HepG2 (cell line): ENCODE measurements around the gene CAPN7. TPM values are rescaled to one million over a fixed set of nuclear protein-coding genes. Genes with fewer than 3 reads are reported as not detected.

Source experiments
- ARNT2 ChIP-seq: sonication (generic); formaldehyde crosslinking; IDR thresholded peaks from 2 replicates; pipeline ENCODE4 v1.8.0; 2022; ENCODE audit warnings: mild to moderate bottlenecking, low read depth, missing genetic modification reagents, moderate library complexity
- ATF4 ChIP-seq, 2 experiments: fragments of 450-650 bp in 1 of 2; sonication (generic) in 1 of 2; formaldehyde crosslinking; IDR thresholded peaks; 2 replicates each; pipeline versions ENCODE4 v1.5.0 to v1.8.0; 2020 to 2022; ENCODE audit warnings: mild to moderate bottlenecking in 1 of 2, missing genetic modification reagents in 1 of 2
- EZH2 ChIP-seq: conservative IDR thresholded peaks from 2 replicates; pipeline ENCODE4 v1.6.1; 2012; ENCODE audit warnings: mild to moderate bottlenecking, low read depth, low read length, moderate library complexity
- GMEB2 ChIP-seq: IDR thresholded peaks from 2 replicates; pipeline ENCODE4 v1.6.1; 2016; ENCODE audit warnings: missing biosample characterization, missing genetic modification reagents, low read depth
- LBX2 ChIP-seq: sonication (generic); formaldehyde crosslinking; IDR thresholded peaks from 2 replicates; pipeline ENCODE4 v1.5.0; 2020; ENCODE audit warnings: missing genetic modification reagents, mild to moderate bottlenecking, borderline replicate concordance
- SUZ12 ChIP-seq: fragments of 150-350 bp; IDR thresholded peaks from 2 replicates; pipeline ENCODE4 v1.6.1; 2014; ENCODE audit warnings: low read depth, low read length
- TAF1 ChIP-seq: sonication (generic); formaldehyde crosslinking; IDR thresholded peaks from 2 replicates; pipeline ENCODE4 v1.4.0; 2020; ENCODE audit warnings: missing genetic modification reagents
- TFE3 ChIP-seq: IDR thresholded peaks from 2 replicates; pipeline ENCODE4 v1.6.1; 2016
- U2AF2 ChIP-seq: fragments of 200-400 bp; formaldehyde crosslinking; IDR thresholded peaks from 2 replicates; pipeline ENCODE4 v1.6.1; 2017; ENCODE audit warnings: low read depth, mild to moderate bottlenecking, low read length
- ZFP82 ChIP-seq: sonication (generic); formaldehyde crosslinking; IDR thresholded peaks from 2 replicates; pipeline ENCODE4 v1.5.1; 2020; ENCODE audit warnings: mild to moderate bottlenecking, missing genetic modification reagents, borderline replicate concordance
- ZKSCAN1 ChIP-seq: fragments of 150-350 bp; IDR thresholded peaks from 2 replicates; pipeline ENCODE4 v1.6.1; 2014; ENCODE audit warnings: low read length
- ZMAT3 ChIP-seq: sonication (generic); formaldehyde crosslinking; conservative IDR thresholded peaks from 2 replicates; pipeline ENCODE4 v1.7.0; 2021; ENCODE audit warnings: missing genetic modification reagents
- ZNF18 ChIP-seq: sonication (generic); formaldehyde crosslinking; IDR thresholded peaks from 2 replicates; pipeline ENCODE4 v1.8.0; 2022; ENCODE audit warnings: mild to moderate bottlenecking, missing genetic modification reagents; ENCODE audit not compliant: insufficient replicate concordance
- ZNF776 ChIP-seq: sonication (generic); formaldehyde crosslinking; IDR thresholded peaks from 2 replicates; pipeline ENCODE4 v1.4.0; 2020; ENCODE audit warnings: mild to moderate bottlenecking, missing genetic modification reagents
- ZNF777 ChIP-seq: sonication (generic); formaldehyde crosslinking; IDR thresholded peaks from 2 replicates; pipeline ENCODE4 v1.4.0; 2020; ENCODE audit warnings: missing genetic modification reagents
- ZNF782 ChIP-seq: sonication (generic); formaldehyde crosslinking; IDR thresholded peaks from 2 replicates; pipeline ENCODE4 v1.4.0; 2020; ENCODE audit warnings: missing genetic modification reagents, mild to moderate bottlenecking, borderline replicate concordance
- ZNF800 ChIP-seq: sonication (generic); formaldehyde crosslinking; IDR thresholded peaks from 2 replicates; pipeline ENCODE4 v1.4.0; 2020; ENCODE audit warnings: missing genetic modification reagents
- ZNF878 ChIP-seq: sonication (generic); formaldehyde crosslinking; IDR thresholded peaks from 2 replicates; pipeline ENCODE4 v1.8.1; 2023; ENCODE audit warnings: mild to moderate bottlenecking, missing genetic modification reagents, moderate library complexity
- polyA plus RNA-seq, 8 experiments: library from polyadenylated mRNA; depleted of rRNA in 3 of 8; stranded (reverse) in 7 of 8; unstranded in 1 of 8; fragments of >200 nt; fragmentation: Illumina TruSeq in 4 of 8; extraction: Trizol in 4 of 8; gene quantifications; 2 replicates each; pipeline versions ENCODE4 v1.2.1 to v1.2.3, GENCODE V29; 2011 to 2016; ENCODE audit warnings: low read depth in 4 of 8, missing spikeins in 1 of 8, mixed read lengths in 1 of 8; ENCODE audit not compliant: insufficient read depth in 1 of 8
- total RNA-seq, 5 experiments: library from RNA; depleted of rRNA; stranded (reverse); fragments of >200 nt; fragmentation: Illumina TruSeq; extraction: Trizol; gene quantifications; 2 replicates each; pipeline ENCODE4 v1.2.3, GENCODE V29; 2016; ENCODE audit warnings: low read depth in 1 of 5

The CAPN7 gene
- total and polyA plus RNA-seq, 2 of the 13 experiments (the other 11 are each of a cell fraction or from before 2014, with no cell fraction given) = 16.7 to 36.8 TPM

- TF ChIP-seq ZNF18 (CRISPR knock-in tag) (peak; percentile 66), ZNF878 (CRISPR knock-in tag) (no peak), U2AF2 (no peak), SUZ12 (no peak), LBX2 (CRISPR knock-in tag) (no peak; the same call in 1 of the 2 replicates), ZNF782 (CRISPR knock-in tag) (peak; percentile 88; the same call in 1 of the 2 replicates), ZNF776 (peak; percentile 92), GMEB2 (CRISPR knock-in tag) (0 out of 2 replicates have a peak, but pooled peaks have one; percentile 29), ZFP82 (CRISPR knock-in tag) (peak; percentile 61; the same call in 1 of the 2 replicates), EZH2 (no peak), ZMAT3 (CRISPR knock-in tag) (peak; percentile 74), ARNT2 (CRISPR knock-in tag) (peak; percentile 55), TAF1 (peak; percentile 84), ZNF777 (CRISPR knock-in tag) (peak; percentile 81), ZNF800 (CRISPR knock-in tag) (peak; percentile 76), ZKSCAN1 (no peak), TFE3 (CRISPR knock-in tag) (peak; percentile 54), ATF4 (CRISPR knock-in tag; IDR thresholded peaks at IDR 0.05) (no peak)
These were observed at the start of gene CAPN7 (continued) for GRCh38 chr3:15205934-15206661.
